Hepatocyte (in vitro differentiated cells): ENCODE measurements around the gene PROSER2.

Experiments used
- CTCF ChIP-seq: fragments of 200-600 bp; sonication (generic); IDR thresholded peaks from 2 replicates; pipeline ENCODE4 v1.5.1; 2016; ENCODE audit warnings: antibody characterized with exemption, mild to moderate bottlenecking; ENCODE audit not compliant: poor library complexity
- EZH2 ChIP-seq: fragments of 200-600 bp; sonication (generic); IDR thresholded peaks from 2 replicates; pipeline ENCODE4 v1.6.1; 2016; ENCODE audit warnings: antibody characterized with exemption, mild to moderate bottlenecking, borderline replicate concordance
- EZH2phosphoT487 ChIP-seq: fragments of 200-600 bp; sonication (generic); IDR thresholded peaks from one replicate; pipeline ENCODE4 v1.6.1; 2018; ENCODE audit warnings: antibody characterized with exemption, mild to moderate bottlenecking, low read depth, moderate library complexity; ENCODE audit not compliant: unreplicated experiment, severe bottlenecking

GRCh38 chr10:11824376-11824775 is 1.2 kb downstream of the PROSER2 start:
- TF ChIP-seq CTCF (no peak), EZH2 (no peak), EZH2phosphoT487 (no peak)
